ENCODE data around the gene EPHA7.

EPHA7 gene

GRCh38 chr6:93304505-93304904 is 114.9 kb downstream of the EPHA7 start:
- no peaks in the 10 kb centered on the region for H3K27me3 ChIP-seq (ENCODE audit: control insufficient read depth, insufficient read depth, low read length)
- H3K4me3 ChIP-seq (ENCODE audit: low read length) = no peak overlapping the region
- H3K27ac ChIP-seq (ENCODE audit: low read depth, low read length) = no peak overlapping the region
- no peaks in the 10 kb centered on the region for H3K36me3 ChIP-seq (ENCODE audit: control insufficient read depth, insufficient read depth, low read length)
- no peaks in the 10 kb centered on the region for H3K4me1 ChIP-seq (ENCODE audit: control insufficient read depth, insufficient read depth, low read length)
- no peak overlapping the region for H3K9ac ChIP-seq (ENCODE audit: low read length)

DNA sequence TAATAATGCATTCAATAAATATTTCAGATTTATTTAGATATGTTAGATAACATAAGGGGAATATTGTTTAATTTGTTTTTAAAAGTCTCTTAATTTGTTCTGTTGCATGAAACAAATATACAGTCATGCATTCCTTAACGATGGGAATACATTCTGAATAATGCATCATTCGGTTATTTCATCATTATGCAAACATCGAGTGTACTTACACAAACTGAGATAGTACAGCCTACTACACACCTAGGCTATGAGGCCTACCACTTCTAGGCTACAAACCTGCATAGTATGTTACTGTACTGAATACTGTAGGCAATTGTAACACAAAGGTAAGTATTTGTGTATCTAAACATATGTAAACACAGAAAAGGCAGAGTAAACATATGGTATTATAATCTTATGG is 118.7 kb downstream of the EPHA7 start:
- Histone ChIP-seq H3K4me1 (ENCODE audit: control insufficient read depth, insufficient read depth, low read length) (no peaks in the 10 kb centered on the region), H3K27me3 (ENCODE audit: control insufficient read depth, insufficient read depth, low read length) (no peaks in the 10 kb centered on the region), H3K4me3 (ENCODE audit: low read length) (no peak overlapping the region), H3K36me3 (ENCODE audit: control insufficient read depth, insufficient read depth, low read length) (no peaks in the 10 kb centered on the region), H3K9ac (ENCODE audit: low read length) (no peak overlapping the region), H3K27ac (ENCODE audit: low read depth, low read length) (no peak overlapping the region)

DNA sequence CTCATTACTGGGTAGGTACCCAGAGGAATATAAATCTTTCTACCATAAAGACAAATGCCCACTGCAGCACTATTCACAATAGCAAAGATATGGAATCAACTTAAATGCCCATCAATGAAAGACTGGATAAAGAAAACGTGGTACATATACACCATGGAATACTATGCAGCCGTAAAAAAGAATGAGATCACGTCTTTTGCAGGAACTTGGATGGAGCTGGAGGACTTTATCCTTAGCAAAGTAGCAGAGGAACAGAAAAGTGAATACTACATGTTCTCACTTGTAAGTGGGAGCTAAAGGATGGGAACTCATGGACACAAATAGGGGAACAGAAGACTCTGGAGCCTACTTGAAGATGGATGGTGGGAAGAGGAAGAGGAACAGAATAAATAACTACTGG is 119.7 kb downstream of the EPHA7 start:
- H3K27me3 ChIP-seq (ENCODE audit: control insufficient read depth, insufficient read depth, low read length) = no peaks in the 10 kb centered on the region
- H3K36me3 ChIP-seq (ENCODE audit: control insufficient read depth, insufficient read depth, low read length) = no peaks in the 10 kb centered on the region
- no peak overlapping the region for H3K4me3 ChIP-seq (ENCODE audit: low read length)
- H3K27ac ChIP-seq (ENCODE audit: low read depth, low read length) = no peak overlapping the region
- no peaks in the 10 kb centered on the region for H3K4me1 ChIP-seq (ENCODE audit: control insufficient read depth, insufficient read depth, low read length)
- no peak overlapping the region for H3K9ac ChIP-seq (ENCODE audit: low read length)

DNA sequence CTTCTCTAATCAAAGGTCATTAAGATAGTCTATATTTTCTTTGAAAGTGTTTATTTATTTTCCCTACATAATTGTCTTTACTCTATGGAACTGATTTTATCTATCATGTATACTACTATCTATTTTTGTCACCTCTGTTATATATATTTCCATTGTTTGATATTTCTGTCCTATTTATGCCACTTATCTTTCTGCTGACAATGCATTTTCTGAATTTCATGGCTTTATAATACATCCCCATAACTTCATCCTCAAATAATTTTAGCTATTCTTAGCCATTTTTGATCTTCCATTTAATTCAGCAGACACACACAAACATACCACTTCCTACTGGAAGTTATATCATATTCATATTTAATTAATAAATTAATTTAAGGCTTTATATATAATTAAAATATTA is 123.7 kb downstream of the EPHA7 start:
- H3K36me3 ChIP-seq (ENCODE audit: control insufficient read depth, insufficient read depth, low read length) = no peaks in the 10 kb centered on the region
- H3K27ac ChIP-seq (ENCODE audit: low read depth, low read length) = no peak overlapping the region
- no peaks in the 10 kb centered on the region for H3K4me1 ChIP-seq (ENCODE audit: control insufficient read depth, insufficient read depth, low read length)
- no peaks in the 10 kb centered on the region for H3K27me3 ChIP-seq (ENCODE audit: control insufficient read depth, insufficient read depth, low read length)
- H3K9ac ChIP-seq (ENCODE audit: low read length) = no peak overlapping the region
- no peak overlapping the region for H3K4me3 ChIP-seq (ENCODE audit: low read length)

DNA sequence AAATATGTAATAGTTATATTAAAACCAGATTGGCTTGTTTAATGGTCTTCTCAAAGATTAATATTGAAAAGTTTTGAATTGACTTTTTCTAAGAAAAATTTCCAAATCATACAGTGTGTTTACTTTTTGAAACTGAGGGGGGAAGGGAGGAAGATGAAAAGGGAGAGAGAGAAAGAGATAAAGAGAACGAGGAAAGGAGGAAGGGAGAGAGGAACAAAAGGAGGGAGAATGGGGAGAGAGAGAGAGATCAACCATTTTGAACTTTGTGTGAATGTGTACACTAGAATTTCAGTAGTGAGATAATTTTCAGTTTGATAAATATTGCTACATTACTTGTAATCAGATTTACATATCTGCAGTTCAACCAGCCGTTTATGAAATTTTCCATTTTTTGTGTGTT is 124.5 kb downstream of the EPHA7 start:
- H3K4me1 ChIP-seq (ENCODE audit: control insufficient read depth, insufficient read depth, low read length) = no peaks in the 10 kb centered on the region
- no peak overlapping the region for H3K9ac ChIP-seq (ENCODE audit: low read length)
- H3K36me3 ChIP-seq (ENCODE audit: control insufficient read depth, insufficient read depth, low read length) = no peaks in the 10 kb centered on the region
- no peak overlapping the region for H3K27ac ChIP-seq (ENCODE audit: low read depth, low read length)
- H3K27me3 ChIP-seq (ENCODE audit: control insufficient read depth, insufficient read depth, low read length) = no peaks in the 10 kb centered on the region
- H3K4me3 ChIP-seq (ENCODE audit: low read length) = no peak overlapping the region

- Histone ChIP-seq H3K4me3 (ENCODE audit: low read length) (no peak overlapping the region), H3K4me1 (ENCODE audit: control insufficient read depth, insufficient read depth, low read length) (no peaks in the 10 kb centered on the region), H3K9ac (ENCODE audit: low read length) (no peak overlapping the region), H3K27ac (ENCODE audit: low read depth, low read length) (no peak overlapping the region), H3K27me3 (ENCODE audit: control insufficient read depth, insufficient read depth, low read length) (no peaks in the 10 kb centered on the region), H3K36me3 (ENCODE audit: control insufficient read depth, insufficient read depth, low read length) (no peaks in the 10 kb centered on the region)
These were observed 125.5 kb downstream of the EPHA7 start for GRCh38 chr6:93293872-93294271.

GRCh38 chr6:93293460-93293859 is 125.9 kb downstream of the EPHA7 start:
- no peaks in the 10 kb centered on the region for H3K4me1 ChIP-seq (ENCODE audit: control insufficient read depth, insufficient read depth, low read length)
- H3K36me3 ChIP-seq (ENCODE audit: control insufficient read depth, insufficient read depth, low read length) = no peaks in the 10 kb centered on the region
- H3K9ac ChIP-seq (ENCODE audit: low read length) = no peak overlapping the region
- H3K27ac ChIP-seq (ENCODE audit: low read depth, low read length) = no peak overlapping the region
- H3K4me3 ChIP-seq (ENCODE audit: low read length) = no peak overlapping the region
- no peaks in the 10 kb centered on the region for H3K27me3 ChIP-seq (ENCODE audit: control insufficient read depth, insufficient read depth, low read length)

DNA sequence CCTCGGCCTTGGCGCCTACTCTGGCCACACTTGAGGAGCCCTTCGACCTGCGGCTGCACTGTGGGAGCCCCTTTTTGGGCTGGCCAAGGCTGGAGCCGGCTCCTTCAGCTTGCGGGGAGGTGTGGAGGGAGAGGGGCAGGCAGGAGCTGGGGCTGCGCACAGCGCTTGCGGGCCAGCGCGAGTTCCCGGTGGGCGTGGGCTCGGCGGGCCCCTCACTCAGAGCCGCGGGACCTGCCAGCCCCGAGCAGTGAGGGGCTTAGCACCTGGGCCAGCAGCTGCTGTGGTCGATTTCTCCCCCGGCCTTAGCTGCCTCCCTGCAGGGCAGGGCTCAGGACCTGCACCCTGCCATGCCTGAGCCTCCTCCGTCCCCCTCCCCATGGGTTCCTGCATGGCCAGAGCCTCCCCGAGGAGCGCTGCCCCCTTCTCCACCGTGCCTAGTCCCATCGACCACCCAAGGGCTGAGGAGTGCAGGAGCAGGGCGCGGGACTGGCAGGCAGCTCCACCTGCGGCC is 136.8 kb downstream of the EPHA7 start:
- Histone ChIP-seq H3K4me1 (ENCODE audit: control insufficient read depth, insufficient read depth, low read length) (no peaks in the 10 kb centered on the region), H3K36me3 (ENCODE audit: control insufficient read depth, insufficient read depth, low read length) (no peaks in the 10 kb centered on the region), H3K27me3 (ENCODE audit: control insufficient read depth, insufficient read depth, low read length) (no peaks in the 10 kb centered on the region), H3K4me3 (ENCODE audit: low read length) (no peak overlapping the region), H3K27ac (ENCODE audit: low read depth, low read length) (no peak overlapping the region), H3K9ac (ENCODE audit: low read length) (no peak overlapping the region)

DNA sequence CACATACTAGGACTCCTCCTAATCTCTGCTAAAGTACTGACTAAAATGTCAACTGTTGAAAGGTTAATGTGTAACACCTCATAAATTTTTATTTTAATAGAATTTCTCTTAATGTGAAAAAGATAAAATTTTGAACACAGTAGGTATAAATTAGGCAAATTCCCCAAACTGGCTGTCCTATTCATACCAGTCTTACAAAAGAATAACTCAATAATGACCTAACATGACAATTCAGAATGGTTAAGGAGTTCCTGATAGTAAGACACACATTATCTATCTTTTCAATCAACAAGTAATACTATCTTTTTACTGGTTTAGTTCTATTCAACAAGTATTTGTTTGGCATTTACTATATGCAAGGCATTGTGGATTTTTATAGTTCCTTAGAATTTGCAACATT is 141.1 kb downstream of the EPHA7 start:
- Histone ChIP-seq H3K4me3 (ENCODE audit: low read length) (no peak overlapping the region), H3K9ac (ENCODE audit: low read length) (no peak overlapping the region)

GRCh38 chr6:93272896-93273295 is 146.5 kb downstream of the EPHA7 start:
- H3K4me3 ChIP-seq (ENCODE audit: low read length) = no peak overlapping the region
- H3K27ac ChIP-seq (ENCODE audit: low read depth, low read length) = no peak overlapping the region
- H3K9ac ChIP-seq (ENCODE audit: low read length) = no peak overlapping the region
- H3K27me3 ChIP-seq (ENCODE audit: control insufficient read depth, insufficient read depth, low read length) = no peaks in the 10 kb centered on the region
- H3K4me1 ChIP-seq (ENCODE audit: control insufficient read depth, insufficient read depth, low read length) = no peaks in the 10 kb centered on the region
- H3K36me3 ChIP-seq (ENCODE audit: control insufficient read depth, insufficient read depth, low read length) = no peaks in the 10 kb centered on the region

More for the DNA sequence above, 141.1 kb downstream of the EPHA7 start:
- Histone ChIP-seq H3K4me1 (ENCODE audit: control insufficient read depth, insufficient read depth, low read length) (no peaks in the 10 kb centered on the region), H3K27ac (ENCODE audit: low read depth, low read length) (no peak overlapping the region), H3K27me3 (ENCODE audit: control insufficient read depth, insufficient read depth, low read length) (no peaks in the 10 kb centered on the region), H3K36me3 (ENCODE audit: control insufficient read depth, insufficient read depth, low read length) (no peaks in the 10 kb centered on the region)

- no peaks in the 10 kb centered on the region for H3K27me3 ChIP-seq (ENCODE audit: control insufficient read depth, insufficient read depth, low read length)
- no peaks in the 10 kb centered on the region for H3K36me3 ChIP-seq (ENCODE audit: control insufficient read depth, insufficient read depth, low read length)
- no peak overlapping the region for H3K27ac ChIP-seq (ENCODE audit: low read depth, low read length)
- no peak overlapping the region for H3K9ac ChIP-seq (ENCODE audit: low read length)
- H3K4me1 ChIP-seq (ENCODE audit: control insufficient read depth, insufficient read depth, low read length) = no peaks in the 10 kb centered on the region
- H3K4me3 ChIP-seq (ENCODE audit: low read length) = no peak overlapping the region
These were observed 147.1 kb downstream of the EPHA7 start for GRCh38 chr6:93272211-93272610.

DNA sequence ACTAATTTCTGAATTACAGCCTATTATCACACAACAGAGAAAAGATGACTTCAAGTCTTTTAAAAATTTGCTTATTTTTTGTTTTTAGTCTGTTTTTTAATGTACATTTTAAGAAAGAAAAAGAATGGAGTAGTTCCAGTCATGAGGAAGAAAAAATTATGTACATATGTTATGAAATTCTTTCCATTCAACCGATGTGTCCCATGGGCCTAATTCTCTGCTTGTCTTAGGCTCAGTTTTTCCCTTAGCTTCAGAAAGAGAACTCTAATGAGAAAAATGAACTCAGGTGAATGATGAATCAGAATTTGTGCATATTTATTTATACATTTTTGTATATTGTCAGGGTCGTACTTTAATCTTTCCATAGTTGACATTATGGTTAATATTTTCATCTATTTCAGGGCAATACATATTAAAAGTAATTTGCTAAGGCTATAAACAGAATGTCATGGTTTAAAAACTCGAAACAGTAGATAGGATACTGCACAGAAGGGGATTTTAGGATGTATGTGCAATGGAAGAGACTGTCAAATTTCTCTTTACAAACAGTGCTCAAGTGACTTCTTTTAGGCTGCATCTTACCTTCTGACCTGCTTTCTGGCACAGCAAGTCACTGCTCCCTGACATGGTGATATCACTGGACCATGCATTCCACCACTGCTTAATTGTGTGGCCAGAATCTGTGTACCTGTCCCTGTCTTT is 153.1 kb downstream of the EPHA7 start:
- Histone ChIP-seq H3K4me1 (ENCODE audit: control insufficient read depth, insufficient read depth, low read length) (no peaks in the 10 kb centered on the region), H3K9ac (ENCODE audit: low read length) (no peak overlapping the region), H3K27me3 (ENCODE audit: control insufficient read depth, insufficient read depth, low read length) (no peaks in the 10 kb centered on the region), H3K27ac (ENCODE audit: low read depth, low read length) (no peak overlapping the region), H3K36me3 (ENCODE audit: control insufficient read depth, insufficient read depth, low read length) (no peaks in the 10 kb centered on the region), H3K4me3 (ENCODE audit: low read length) (no peak overlapping the region)

DNA sequence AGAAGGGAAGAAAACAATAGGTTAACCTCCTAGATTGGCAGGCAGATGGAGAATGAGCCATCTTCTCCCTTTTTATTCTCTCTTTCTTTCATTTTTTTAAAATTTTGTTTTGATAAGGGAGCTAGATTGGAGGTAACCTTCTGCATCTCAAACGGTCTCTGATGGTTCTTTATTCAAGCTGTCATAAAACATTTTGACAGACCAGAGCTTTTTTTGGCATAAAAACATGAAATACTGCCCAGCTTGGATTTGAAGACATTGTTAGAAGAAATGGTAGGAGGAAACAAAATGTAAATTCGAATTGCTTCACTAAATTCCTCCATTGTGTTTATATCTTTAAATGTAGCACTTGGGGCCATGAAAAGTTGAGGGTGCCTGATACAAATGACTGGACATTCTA is 158.5 kb downstream of the EPHA7 start:
- H3K27me3 ChIP-seq (ENCODE audit: control insufficient read depth, insufficient read depth, low read length) = no peaks in the 10 kb centered on the region
- H3K9ac ChIP-seq (ENCODE audit: low read length) = no peak overlapping the region
- no peaks in the 10 kb centered on the region for H3K4me1 ChIP-seq (ENCODE audit: control insufficient read depth, insufficient read depth, low read length)
- H3K27ac ChIP-seq (ENCODE audit: low read depth, low read length) = no peak overlapping the region
- H3K4me3 ChIP-seq (ENCODE audit: low read length) = no peak overlapping the region
- H3K36me3 ChIP-seq (ENCODE audit: control insufficient read depth, insufficient read depth, low read length) = no peaks in the 10 kb centered on the region

Measured in rectal smooth muscle tissue (tissue), 1 donor.